ENCODE measurements around the gene CDCP2.

GRCh38 chr1:54136269-54136896 is 16.4 kb downstream of the CDCP2 start:
- TF ChIP-seq CTCF (IDR thresholded peaks at IDR 0.05) (no peak), POLR2A (IDR thresholded peaks at IDR 0.05) (no peak)
